SW 1271 (cell line): Measurements from ENCODE around the gene TENT4A.

Source experiments
- DNase-seq, 2 experiments: peaks; one replicate each; lab custom pipeline; 2025; lab: John Stamatoyannopoulos, UW

TENT4A gene

DNA sequence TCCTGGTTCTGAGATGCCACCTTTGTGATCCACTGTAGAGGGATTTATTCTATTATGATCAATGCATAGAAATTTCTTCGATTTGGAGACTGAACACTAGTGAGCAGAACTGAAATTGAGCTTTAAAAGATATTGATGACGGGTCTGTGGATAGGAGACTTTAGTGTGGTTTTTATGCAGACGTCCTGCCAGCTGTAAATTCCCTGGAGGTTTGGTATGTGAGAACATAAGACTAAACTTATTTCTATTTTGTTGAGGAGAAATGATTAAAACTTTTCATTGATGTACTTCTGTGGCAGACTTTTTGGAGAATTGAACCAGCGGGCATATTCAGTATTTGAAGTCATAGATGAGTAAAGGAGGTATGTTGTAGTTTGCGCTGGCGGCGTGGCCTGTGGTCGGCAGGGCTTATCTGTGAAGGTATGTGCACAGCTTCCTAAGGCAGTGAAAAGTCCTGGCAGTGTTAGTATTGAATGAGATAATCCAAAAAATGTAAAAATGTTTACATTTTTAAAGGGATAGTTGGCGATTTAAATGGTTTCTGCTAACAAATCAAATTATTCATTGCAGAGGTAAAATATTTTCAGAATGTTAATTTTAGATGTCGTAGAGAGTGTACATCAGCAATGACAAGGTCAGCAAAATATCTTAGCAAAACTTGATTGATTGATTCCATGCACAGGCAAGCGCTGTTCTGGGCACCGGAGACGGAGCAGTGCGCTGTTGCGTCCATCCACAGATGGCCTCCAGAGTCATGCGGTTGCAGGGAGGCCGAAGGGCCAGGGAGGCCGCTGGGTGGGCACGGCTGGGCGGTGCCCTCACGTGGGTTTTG, 20.4 kb downstream of the TENT4A start:
- DNase-seq, result no peak

DNA sequence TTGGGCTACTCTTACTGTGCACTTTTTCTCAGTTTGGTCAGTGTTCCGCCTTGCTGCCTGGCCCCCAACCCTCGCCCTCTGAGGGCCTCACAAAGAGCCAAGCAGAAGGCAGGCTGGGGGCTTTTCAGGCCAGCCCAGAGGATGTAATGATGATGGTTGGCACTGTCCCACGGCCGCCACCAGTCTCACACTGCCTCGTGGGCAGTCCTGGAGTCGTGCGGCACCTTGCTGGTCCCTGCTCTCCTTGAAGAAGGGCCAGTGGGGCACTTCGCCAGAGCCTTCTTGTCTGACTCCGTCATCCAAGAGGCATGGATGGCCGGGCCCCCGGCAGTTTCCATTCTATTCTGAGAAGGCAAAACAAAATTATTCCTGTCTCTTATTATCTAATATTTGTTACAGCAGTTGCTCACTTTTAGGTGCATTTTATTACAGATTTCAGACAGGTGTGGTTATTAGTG, 21.0 kb downstream of the TENT4A start:
- DNase-seq, result no peak

DNA sequence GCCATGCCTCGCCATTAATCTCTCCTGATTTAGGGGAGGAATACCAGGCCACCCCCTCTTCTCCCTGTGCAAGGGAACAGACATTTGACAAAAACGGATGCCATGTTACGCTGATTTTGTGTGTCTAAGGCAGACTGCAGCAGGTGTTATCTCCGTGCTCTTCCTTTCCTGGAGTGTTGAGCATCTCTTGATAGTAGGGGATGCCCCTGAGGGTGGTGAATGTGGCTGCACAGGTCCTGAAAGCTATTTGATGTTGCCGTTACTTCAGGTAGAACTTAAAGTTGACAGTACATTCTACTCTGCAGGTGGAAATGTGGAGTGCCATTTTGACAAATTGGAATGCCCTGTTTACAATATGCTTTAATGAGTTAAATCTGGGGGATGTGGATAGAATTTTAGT, 21.5 kb downstream of the TENT4A start:
- DNase-seq, result no peak

DNA sequence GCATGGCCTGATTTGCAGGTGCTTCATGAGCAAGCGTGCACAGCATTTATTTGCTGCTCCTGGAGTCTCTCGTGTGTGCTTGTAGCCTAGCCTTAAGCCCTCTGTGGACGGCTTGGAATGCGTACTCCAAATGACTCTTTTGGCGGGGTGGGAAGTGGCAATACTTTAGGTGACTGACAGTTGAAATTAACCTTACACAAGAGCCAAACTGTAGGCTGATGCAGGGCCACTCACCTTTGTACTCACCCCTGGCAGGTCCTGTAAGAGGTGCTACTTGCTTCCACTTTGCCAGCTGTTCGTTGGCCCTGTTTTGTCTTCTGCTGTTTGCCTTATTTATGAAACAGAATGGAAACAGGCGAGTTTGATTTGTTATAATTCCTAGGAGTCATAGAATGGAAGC, 22.9 kb downstream of the TENT4A start:
- no peak for DNase-seq

- no peak for DNase-seq
Observed at GRCh38 chr5:6736524-6737042, 23.4 kb downstream of the TENT4A start.

DNA sequence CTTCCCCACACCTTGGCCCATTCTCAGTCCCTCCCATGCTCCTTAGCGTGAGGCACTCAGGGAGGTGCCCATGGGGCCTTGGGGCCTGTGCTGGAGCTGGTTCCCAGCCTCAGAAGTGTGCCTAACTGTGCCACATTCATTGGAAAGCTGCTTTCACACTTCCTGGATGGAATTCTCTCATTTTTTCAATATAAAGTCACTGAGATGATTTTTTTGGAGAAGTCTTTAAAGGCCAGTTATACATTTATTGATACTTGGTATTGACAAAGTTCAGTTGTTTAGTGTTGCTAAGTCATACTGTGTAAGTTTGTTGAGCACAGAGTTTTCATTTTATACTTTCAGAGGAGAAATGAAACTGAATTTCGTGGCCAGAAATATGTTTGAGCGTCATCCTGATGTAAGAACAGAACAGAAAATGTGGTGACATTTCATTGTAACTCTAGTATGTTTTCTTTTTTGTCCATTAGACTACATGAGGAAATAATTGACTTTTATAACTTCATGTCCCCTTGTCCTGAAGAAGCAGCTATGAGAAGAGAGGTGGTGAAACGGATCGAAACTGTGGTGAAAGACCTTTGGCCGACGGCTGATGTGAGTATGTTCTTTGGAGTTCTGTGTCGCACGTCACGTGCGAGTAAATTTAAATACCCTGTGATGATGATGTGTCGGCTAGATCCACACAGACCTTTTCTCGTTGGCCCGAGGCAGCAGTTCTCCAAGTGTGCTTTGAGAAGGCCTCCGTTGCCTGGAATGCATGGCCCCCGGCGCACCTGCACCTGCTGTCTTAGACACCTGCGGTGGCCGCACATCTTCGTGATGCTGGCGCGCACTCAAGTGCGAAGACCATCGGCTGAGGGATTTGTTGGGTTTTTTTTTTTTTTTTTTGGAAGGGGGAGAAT, 24.1 kb downstream of the TENT4A start:
- DNase-seq, result no peak

GRCh38 chr5:6739603-6740002, 26.4 kb downstream of the TENT4A start:
- no peak for DNase-seq

DNA sequence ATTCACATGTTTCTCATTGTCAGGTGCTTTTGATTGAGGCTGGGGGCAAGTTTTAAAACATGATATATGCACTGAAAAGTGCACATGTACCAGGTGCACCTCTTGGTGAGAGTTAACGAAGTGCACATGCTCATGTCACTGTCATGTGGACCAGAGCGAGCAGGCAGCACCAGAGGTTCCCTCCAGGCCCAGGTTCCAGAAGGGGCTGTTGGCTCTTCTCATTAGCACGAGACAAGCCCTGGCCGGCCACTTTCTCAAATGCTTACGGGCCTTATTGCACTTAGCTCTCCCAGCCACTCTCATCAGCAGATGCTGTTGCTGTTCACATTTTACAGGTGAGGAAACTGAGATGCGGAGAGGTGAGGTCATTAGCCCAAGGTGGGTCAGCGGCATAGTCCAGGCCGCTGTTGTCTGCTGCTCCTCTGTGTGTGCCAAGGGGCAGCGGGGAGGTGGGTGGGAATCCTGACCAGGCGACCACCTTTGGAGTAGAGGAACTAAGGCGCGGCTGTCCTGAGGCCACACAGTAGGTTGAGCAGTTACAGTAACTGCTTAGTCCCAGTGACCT, 27.4 kb downstream of the TENT4A start:
- no peak for DNase-seq

DNA sequence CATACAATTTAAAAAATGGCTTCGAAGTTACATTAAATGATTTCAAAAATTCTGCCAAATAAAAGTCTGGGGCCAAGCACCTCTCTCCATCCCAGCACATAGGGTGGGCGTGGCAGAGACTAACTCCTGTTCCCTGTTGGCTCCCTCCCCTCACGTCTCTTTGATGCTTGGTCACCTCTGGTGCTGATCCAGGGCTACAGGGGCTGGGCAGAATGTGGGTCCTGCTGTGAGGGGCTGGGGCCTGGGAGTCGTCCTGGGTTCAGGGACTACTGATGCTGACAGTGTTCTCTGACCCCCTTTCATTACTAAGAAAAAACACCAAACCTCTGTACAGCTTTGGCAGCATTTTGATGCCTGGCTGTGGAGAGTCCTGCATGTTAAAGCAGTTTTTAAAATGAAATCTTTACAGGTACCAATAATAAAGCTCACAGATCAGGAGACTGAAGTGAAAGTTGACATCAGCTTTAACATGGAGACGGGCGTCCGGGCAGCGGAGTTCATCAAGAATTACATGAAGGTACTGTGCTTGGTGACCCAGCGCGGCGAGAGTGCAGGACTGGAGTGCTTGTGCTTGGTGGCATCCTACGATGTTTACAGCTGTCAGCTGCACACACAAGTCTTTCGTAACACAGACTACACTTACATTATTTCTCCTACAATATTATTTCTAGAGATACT, 29.0 kb downstream of the TENT4A start:
- DNase-seq, result no peak

- no peak for DNase-seq
Observed at GRCh38 chr5:6743161-6743560, 29.9 kb downstream of the TENT4A start.

- no peak for DNase-seq
Observed at GRCh38 chr5:6744841-6745705, 31.8 kb downstream of the TENT4A start.

GRCh38 chr5:6745706-6746222, 32.5 kb downstream of the TENT4A start:
- peak; percentile 21 to 38 for DNase-seq

- DNase-seq, result no peak
Observed at GRCh38 chr5:6746244-6746643, 33.0 kb downstream of the TENT4A start.

DNA sequence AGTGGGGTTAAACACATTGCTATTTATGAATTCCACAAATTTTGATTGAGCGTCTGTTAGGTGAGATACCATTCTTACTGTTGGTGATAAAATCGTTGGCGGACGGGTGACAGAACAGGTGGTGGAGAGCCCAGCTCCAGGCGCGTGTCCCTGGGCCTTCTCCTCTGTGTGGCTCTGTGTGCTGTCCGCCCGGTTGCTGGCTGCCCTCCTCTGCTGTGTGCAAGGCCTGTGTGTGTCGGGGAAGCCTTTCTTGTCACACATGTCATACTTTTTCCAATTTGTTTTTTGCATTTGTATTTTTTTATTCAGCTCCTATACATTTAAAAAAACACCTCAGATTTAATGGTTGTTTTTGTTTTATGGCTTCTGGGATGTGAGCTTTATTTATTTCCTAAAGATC, 33.9 kb downstream of the TENT4A start:
- no peak for DNase-seq

DNA sequence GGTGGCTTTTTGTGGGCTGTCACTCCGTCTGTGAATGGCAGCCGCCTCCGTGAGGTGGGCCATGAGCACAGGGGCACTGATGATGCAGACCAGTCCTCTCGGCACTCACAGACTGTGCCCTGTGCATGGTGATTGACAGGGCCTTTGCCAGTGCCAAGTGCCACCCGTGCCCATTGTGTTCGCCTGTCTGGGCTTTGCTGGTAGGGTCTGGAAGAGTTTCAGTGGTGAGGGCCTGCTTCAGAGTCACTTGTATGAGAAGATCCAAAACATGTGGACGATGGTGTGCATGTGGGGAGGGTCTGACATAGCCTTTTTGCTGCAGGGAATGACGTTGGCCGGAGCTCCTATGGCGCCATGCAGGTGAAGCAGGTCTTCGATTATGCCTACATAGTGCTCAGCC, 34.9 kb downstream of the TENT4A start:
- no peak for DNase-seq

DNA sequence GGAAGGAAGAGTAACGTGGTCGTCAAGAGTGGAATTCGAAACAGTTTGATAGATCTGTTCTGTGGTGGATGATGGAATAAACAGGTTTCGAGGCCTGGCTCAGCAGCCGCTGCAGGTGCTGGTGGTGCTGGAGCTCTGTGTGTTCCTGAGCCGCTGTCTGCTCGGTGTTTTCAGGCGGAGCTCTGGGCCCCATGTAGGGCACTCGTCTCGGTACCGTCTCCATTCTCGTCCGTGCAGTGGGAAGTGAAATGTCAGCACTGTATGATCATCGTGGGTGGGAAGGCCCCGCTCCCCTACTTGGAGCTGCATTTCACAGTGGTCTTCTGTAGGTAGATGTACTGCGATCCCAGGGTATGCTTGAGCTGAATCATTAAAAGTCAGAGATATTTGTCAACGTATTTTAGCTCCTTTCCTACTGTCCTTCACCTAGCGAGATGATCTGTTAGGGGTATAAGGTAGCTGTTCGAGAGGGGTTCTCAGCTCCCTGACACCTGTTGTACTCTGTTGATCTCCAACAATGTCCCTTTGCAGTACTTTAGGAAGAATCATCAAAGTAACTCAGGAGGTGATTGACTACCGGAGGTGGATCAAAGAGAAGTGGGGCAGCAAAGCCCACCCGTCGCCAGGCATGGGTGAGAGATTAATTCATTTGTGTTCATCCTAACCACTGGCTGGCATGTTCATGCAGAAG, 35.9 kb downstream of the TENT4A start:
- no peak for DNase-seq

DNA sequence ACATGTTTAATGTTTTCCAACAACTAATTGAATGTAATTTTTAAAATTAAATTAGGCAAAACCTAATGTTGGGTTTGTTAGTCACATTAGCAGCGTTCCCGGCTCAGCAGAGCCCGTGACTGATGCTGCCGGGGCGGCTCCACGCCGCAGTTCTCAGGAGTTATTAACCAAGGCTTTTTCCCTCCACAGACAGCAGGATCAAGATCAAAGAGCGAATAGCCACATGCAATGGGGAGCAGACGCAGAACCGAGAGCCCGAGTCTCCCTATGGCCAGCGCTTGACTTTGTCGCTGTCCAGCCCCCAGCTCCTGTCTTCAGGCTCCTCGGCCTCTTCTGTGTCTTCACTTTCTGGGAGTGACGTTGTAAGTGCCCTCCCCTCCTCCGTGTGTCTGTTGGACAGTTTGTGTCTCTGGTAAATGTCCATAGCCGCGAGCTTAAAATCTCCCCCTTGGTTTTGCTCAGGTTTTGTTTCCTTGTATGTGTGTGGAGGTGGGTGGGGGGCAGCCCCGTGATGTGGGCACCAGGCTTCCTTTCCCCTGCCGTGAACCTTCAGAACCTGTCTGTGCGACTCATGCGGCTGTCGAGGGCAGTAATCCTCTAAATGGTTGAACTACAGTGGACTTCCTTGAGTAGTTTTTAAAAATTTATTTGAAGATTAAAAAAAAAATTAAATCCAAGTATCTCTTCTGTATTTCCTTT, 37.1 kb downstream of the TENT4A start:
- DNase-seq, result no peak

DNA sequence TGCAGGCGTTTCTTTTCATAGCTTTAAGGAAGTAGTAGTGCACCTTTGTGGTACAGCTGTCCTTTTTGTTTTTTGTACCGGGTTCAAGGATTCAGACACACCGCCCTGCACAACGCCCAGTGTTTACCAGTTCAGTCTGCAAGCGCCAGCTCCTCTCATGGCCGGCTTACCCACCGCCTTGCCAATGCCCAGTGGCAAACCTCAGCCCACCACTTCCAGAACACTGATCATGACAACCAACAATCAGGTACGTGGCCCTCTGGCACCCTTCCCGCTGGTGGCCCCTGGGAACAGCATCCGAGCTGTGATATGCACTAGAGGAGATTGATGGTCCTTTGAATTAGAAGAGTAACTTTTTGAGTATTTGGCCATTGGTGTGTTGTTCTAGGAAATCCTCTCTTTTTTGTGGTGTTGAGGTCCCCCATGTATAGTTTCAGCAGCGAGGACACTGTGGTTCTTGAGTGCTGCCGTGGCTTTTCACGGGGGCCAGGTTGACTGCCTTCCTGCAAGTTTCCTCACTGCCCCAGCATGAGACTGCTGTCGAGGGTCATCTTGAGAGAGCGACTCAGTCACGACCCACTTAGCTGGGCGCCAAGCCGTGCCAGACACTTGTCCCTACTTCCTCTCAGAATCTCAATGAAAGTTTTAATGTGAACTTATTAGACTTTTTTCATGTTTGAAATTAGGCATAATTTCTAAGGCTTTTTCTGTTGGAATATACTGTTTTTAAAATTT, 37.9 kb downstream of the TENT4A start:
- no peak for DNase-seq

DNA sequence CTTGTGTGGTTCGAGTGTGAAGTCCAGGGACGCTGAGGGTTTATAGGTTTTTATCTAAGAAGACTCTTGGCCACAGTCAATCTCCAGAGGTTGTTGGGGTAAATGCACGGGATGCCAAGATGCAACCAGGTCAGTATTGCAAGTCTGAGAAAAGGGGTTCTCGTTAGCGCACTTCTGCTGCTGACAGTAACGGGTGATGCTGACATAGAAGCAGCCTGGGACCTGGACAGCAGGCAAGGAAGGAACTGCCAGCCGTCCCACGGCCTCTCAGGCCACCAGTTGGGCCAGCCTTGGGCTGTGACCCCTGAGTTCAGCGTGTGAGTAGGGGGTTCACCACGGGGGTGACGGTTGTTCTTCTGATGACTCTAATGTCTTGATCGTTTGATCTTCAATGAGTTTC, 39.0 kb downstream of the TENT4A start:
- DNase-seq, result no peak
